Left ventricle myocardium inferior (tissue), 1 donor: ENCODE measurements around the gene KCNE3. TPM values are rescaled to one million over a fixed set of nuclear protein-coding genes. Genes with fewer than 3 reads are reported as not detected.

ENCODE experiments used
- DNase-seq: peaks from one replicate; pipeline ENCODE4 v3.0.0-alpha.2; 2020
- H3K27ac ChIP-seq: fragments of 200-600 bp; replicated peaks from 2 replicates; pipeline ENCODE4 v1.8.0; 2021
- H3K27me3 ChIP-seq: fragments of 200-600 bp; 2 replicates; pipeline ENCODE4 v1.8.0; 2021; ENCODE audit warnings: low read depth
- H3K36me3 ChIP-seq: fragments of 200-600 bp; 2 replicates; pipeline ENCODE4 v1.8.0; 2021
- H3K4me1 ChIP-seq: fragments of 200-600 bp; 2 replicates; pipeline ENCODE4 v1.8.0; 2021
- H3K4me3 ChIP-seq: fragments of 200-600 bp; 2 replicates; pipeline ENCODE4 v1.8.0; 2021; ENCODE audit warnings: mild to moderate bottlenecking, moderate library complexity
- H3K9me3 ChIP-seq: fragments of 200-600 bp; replicated peaks from 2 replicates; pipeline ENCODE4 v1.8.0; 2021
- intact Hi-C: fragments of 100-400 bp; cut with micrococcal nuclease; formaldehyde crosslinking; loops from one replicate; pipeline ENCODE4 v1.11.0; 2022
- total RNA-seq: library from RNA; stranded (reverse); fragmentation: NEBNext Ultra II Directional; extraction: Animal tissue kit (Norgen Biotek cat#: 25700); gene quantifications from one replicate; pipeline ENCODE4 v1.2.1, GENCODE V29; 2021
- TF ChIP-seq, protein P1 (sequence below): fragments of 200-600 bp; IDR thresholded peaks from 2 replicates; pipeline ENCODE4 v1.8.0; 2021; ENCODE audit warnings: antibody characterized with exemption, mild to moderate bottlenecking, borderline replicate concordance
- donor health status: DM: no; HTN: yes; CAD: no; lungs with severe emphysema.

The KCNE3 gene
- total RNA-seq, 1 donor from 2014 or later: 4.3 TPM

DNA sequence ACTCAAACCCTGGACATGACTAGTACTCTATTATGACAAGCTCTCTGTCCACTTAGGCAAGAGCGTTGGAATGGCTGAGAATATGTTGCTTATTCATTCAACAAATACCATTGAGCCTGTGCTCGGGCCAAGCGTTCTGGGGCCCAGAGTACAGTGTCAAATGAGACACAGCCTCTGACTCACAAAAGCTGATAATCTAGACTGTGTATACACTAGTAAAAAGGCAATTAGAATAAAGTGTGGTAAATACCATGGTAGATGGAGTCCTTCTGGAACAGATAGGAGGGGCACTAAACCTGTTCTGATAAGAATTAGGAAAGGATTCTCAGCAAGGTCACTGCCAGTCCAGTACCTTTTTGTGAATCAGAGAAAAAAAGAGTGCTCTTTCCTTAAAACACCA lies 24.7 kb downstream of the KCNE3 start:
- Histone ChIP-seq H3K27ac (no peak overlapping the region), H3K4me3 (no peak overlapping the region)

DNA sequence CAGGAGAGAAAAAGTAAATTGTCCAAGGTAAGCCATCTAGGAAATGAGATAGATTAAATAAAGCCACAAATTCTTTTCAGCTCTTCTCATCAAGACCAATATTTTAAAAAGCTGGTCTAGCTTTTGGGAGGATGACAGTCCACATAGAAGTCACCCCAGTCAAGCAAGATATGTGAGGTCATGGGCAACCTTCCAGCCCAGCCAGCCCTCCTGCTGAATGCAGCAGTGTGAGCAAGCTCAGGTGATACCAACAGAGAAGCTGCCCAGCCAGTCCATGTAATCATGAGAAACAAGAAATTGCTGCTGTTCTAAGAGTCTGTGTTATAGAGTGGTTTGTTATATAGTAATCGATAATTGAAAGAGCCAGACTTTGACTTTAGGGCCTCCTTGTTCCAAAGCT lies 28.7 kb downstream of the KCNE3 start:
- Histone ChIP-seq H3K9me3 (no peaks in the 10 kb centered on the region), H3K36me3 (no peaks in the 10 kb centered on the region)
- no peak for DNase-seq

More for the DNA sequence above, 24.7 kb downstream of the KCNE3 start:
- Histone ChIP-seq H3K27me3 (no peaks in the 10 kb centered on the region), H3K36me3 (no peaks in the 10 kb centered on the region), H3K9me3 (no peaks in the 10 kb centered on the region), H3K4me1 (peaks cover 19% of the 10 kb centered on the region)
- intact Hi-C loops: no loop called here
- no peak for DNase-seq
- TF ChIP-seq, protein P1, sequence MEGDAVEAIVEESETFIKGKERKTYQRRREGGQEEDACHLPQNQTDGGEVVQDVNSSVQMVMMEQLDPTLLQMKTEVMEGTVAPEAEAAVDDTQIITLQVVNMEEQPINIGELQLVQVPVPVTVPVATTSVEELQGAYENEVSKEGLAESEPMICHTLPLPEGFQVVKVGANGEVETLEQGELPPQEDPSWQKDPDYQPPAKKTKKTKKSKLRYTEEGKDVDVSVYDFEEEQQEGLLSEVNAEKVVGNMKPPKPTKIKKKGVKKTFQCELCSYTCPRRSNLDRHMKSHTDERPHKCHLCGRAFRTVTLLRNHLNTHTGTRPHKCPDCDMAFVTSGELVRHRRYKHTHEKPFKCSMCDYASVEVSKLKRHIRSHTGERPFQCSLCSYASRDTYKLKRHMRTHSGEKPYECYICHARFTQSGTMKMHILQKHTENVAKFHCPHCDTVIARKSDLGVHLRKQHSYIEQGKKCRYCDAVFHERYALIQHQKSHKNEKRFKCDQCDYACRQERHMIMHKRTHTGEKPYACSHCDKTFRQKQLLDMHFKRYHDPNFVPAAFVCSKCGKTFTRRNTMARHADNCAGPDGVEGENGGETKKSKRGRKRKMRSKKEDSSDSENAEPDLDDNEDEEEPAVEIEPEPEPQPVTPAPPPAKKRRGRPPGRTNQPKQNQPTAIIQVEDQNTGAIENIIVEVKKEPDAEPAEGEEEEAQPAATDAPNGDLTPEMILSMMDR: no peak

DNA sequence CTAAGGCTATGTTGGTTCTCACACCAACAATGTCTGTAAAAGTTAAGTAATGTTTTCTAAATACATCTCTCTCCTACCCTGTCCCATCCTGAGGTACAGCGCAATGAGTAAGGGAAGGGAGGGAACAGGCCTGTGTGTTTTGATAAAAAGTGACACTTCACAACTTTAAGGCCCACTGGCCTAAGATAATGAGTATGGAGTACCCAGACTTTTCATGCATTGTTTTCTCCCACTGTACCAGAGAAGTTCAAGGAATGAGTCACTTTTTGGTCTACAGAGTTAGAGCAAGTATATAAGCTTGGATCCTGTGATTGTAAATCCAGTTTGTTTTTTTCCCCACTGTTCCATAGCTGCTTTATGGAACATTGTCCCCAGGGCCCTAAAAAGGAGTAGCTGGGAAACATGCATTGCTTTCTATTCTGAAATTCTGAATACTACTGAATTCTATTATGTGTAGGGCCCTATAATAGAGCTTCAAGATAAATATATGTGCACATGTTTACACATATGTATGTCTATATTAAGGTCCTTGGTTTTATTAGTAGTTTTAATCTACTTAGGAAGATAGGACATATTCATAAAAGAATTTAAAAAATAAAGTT lies 29.8 kb downstream of the KCNE3 start:
- no peaks in the 10 kb centered on the region for H3K4me1 ChIP-seq
- H3K9me3 ChIP-seq: no peaks in the 10 kb centered on the region
- TF ChIP-seq, protein P1: no peak
- H3K27me3 ChIP-seq: peaks cover 8% of the 10 kb centered on the region
- intact Hi-C loops: no loop called here
- no peaks in the 10 kb centered on the region for H3K36me3 ChIP-seq
- H3K4me3 ChIP-seq: no peak overlapping the region
- DNase-seq: no peak
- H3K27ac ChIP-seq: no peak overlapping the region

More for the DNA sequence above, 28.7 kb downstream of the KCNE3 start:
- peaks cover 10% of the 10 kb centered on the region for H3K4me1 ChIP-seq
- H3K27me3 ChIP-seq: peaks cover under 1% of the 10 kb centered on the region
- H3K4me3 ChIP-seq: no peak overlapping the region
- TF ChIP-seq, protein P1: no peak
- intact Hi-C loops: no loop called here
- no peak overlapping the region for H3K27ac ChIP-seq

DNA sequence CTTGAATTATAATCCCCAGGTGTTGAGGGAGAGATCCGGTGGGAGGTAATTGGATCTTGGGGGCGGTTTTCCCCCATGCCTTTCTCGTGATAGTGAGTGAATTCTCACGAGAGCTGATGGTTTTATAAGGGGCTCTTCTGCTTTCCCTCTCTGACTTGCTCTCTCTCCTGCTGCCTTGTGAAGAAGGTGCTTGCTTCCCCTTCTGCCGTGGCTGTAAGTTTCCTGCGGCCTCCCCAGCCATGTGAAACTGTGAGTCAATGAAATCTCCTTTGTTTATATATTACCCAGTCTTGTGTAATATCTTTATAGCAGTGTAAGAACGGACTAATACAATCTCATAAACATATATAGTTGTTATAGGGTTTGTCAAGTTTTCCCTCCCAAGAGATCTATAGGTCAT lies 32.8 kb downstream of the KCNE3 start:
- Histone ChIP-seq H3K4me1 (no peaks in the 10 kb centered on the region), H3K27ac (no peak overlapping the region), H3K9me3 (no peaks in the 10 kb centered on the region), H3K4me3 (no peak overlapping the region), H3K27me3 (peaks cover 8% of the 10 kb centered on the region), H3K36me3 (no peaks in the 10 kb centered on the region)
- DNase-seq: no peak
- intact Hi-C loops: no loop called here
- TF ChIP-seq, protein P1: no peak

DNA sequence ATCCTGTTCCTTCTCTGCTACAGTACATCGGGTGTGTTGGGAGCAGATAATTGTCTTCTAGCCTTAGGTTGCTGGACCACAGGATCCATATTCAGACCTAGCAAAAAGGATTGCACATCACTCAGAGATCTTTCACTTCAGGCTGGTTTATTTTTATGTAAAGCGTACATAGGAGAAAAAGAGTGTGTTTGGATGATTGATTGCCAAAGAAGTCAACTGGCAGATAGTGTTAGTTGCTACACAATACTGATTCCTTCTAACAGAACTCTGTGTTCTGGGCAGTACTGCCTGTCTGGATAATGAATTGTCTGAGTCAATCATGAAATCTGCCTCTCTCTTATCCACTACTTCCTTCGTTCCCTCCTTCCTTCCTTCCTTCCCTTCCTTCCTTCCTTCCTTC lies 38.1 kb downstream of the KCNE3 start:
- intact Hi-C loops: no loop called here
- Histone ChIP-seq H3K4me1 (no peaks in the 10 kb centered on the region), H3K36me3 (no peaks in the 10 kb centered on the region)

More for the DNA sequence above, 38.1 kb downstream of the KCNE3 start:
- H3K27ac ChIP-seq: no peak overlapping the region
- H3K9me3 ChIP-seq: peaks cover 25% of the 10 kb centered on the region
- no peak overlapping the region for H3K4me3 ChIP-seq
- no peak for DNase-seq
- TF ChIP-seq, protein P1: no peak
- H3K27me3 ChIP-seq: peaks cover 8% of the 10 kb centered on the region
